ENCODE measurements around the gene METTL13. TPM values are rescaled to one million over a fixed set of nuclear protein-coding genes. Genes with fewer than 3 reads are reported as not detected.

Gene METTL13
- polyA plus RNA-seq, 2 of the 4 experiments (the other 2 are of a cell fraction): 53.7 to 54.0 TPM

GRCh38 chr1:171780583-171781175 is 781 bp upstream of the METTL13 start:
- FAIRE-seq (no peak), ATAC-seq (peak; percentile 1 to 22; a peak in 5 of 6 replicates), DNase-seq (ENCODE audit: low read depth in 1 of 2, low spot score in 1 of 2) (no peak)
- ChIA-PET POLR2A (interaction anchor here (1.0 to 2.9 kb wide), 6 partner anchors 18 to 135 kb away, joined by 3 to 27 read pairs (median 5); partner anchors contain the start of gene VAMP4), CTCF (interaction anchor here (0.7 to 1.6 kb wide), 6 partner anchors 10 to 203 kb away, joined by 3 to 4 read pairs (median 4); no protein-coding TSS in a partner anchor)
- peak overlapping the region; percentile 85 to 90 for H3K27ac ChIP-seq
- peak overlapping the region; percentile 80 for H3K4me2 ChIP-seq
- H3K4me3 ChIP-seq: peak overlapping the region; percentile 46
- WGBS (ENCODE audit: missing lambda C conversion rate): 45% methylated on average over 11 of the region's 11 CpGs
- peaks cover 9% of the 10 kb centered on the region; the same call in 1 of the 3 replicates for H3K4me1 ChIP-seq
- no peaks in the 10 kb centered on the region for H3K9me3 ChIP-seq
- TF ChIP-seq PBX3 (IDR thresholded peaks at IDR 0.05) (no peak), NFE2L2 (conservative IDR thresholded peaks at IDR 0.05; ENCODE audit: low read length) (no peak), REST (IDR thresholded peaks at IDR 0.05) (no peak), CHD4 (IDR thresholded peaks at IDR 0.05; ENCODE audit: borderline replicate concordance) (no peak), POLR2AphosphoS2 (conservative IDR thresholded peaks at IDR 0.05; ENCODE audit: low read length) (no peak), PHF8 (IDR thresholded peaks at IDR 0.05; ENCODE audit: borderline replicate concordance, low read depth) (peak; percentile 66; the same call in 1 of the 2 replicates), GATA3 (IDR thresholded peaks at IDR 0.05; ENCODE audit: borderline replicate concordance) (no peak), JUN (IDR thresholded peaks at IDR 0.05) (peak in 1 of 2 experiments; percentile 4; a peak in 1 of 5 replicates), BCL3 (IDR thresholded peaks at IDR 0.05) (no peak), CEBPB (IDR thresholded peaks at IDR 0.05) (no peak), CBX8 (IDR thresholded peaks at IDR 0.05) (no peak)

GRCh38 chr1:171783816-171784530 is 2.5 kb downstream of the METTL13 start:
- no peak overlapping the region for H3K27ac ChIP-seq
- FAIRE-seq (no peak), DNase-seq (ENCODE audit: low read depth in 1 of 2, low spot score in 1 of 2) (no peak), ATAC-seq (no peak)
- no peaks in the 10 kb centered on the region for H3K9me3 ChIP-seq
- WGBS (ENCODE audit: missing lambda C conversion rate): 97% methylated on average over 24 of the region's 25 CpGs
- H3K4me2 ChIP-seq: no peak overlapping the region
- CTCF ChIA-PET: interaction anchor here (0.7 to 5.0 kb wide), 3 partner anchors 13 to 42 kb away, joined by 3 to 40 read pairs (median 4); partner anchors contain the start of gene VAMP4
- no peak for TF ChIP-seq SREBF2 (IDR thresholded peaks at IDR 0.05)
- TF ChIP-seq CTCF (IDR thresholded peaks at IDR 0.05): no peak
- no peak for TF ChIP-seq HOXB5 (CRISPR knock-in tag; IDR thresholded peaks at IDR 0.05)
- no peak for TF ChIP-seq CEBPB (IDR thresholded peaks at IDR 0.05)
- TF ChIP-seq NPAS2 (CRISPR knock-in tag; IDR thresholded peaks at IDR 0.05; ENCODE audit: borderline replicate concordance): no peak
- no peak for TF ChIP-seq ZFP36 (IDR thresholded peaks at IDR 0.05; ENCODE audit: borderline replicate concordance, partially characterized antibody)
- no peak for TF ChIP-seq CHD4 (IDR thresholded peaks at IDR 0.05; ENCODE audit: borderline replicate concordance)
- no peak for TF ChIP-seq POLR2AphosphoS2 (conservative IDR thresholded peaks at IDR 0.05; ENCODE audit: low read length)
- no peak for TF ChIP-seq PHF8 (IDR thresholded peaks at IDR 0.05; ENCODE audit: borderline replicate concordance, low read depth)
- TF ChIP-seq RARB (CRISPR knock-in tag; IDR thresholded peaks at IDR 0.05): no peak
- no peak overlapping the region for H3K4me3 ChIP-seq
- POLR2A ChIA-PET: no interaction called here
- H3K4me1 ChIP-seq: peaks cover 9% of the 10 kb centered on the region; the same call in 1 of the 3 replicates
